HG03354 (cell line): ENCODE data around the gene PLGRKT.
"Not testable (repeated sequence)": the region's sequence is repeated elsewhere in the genome, so short reads cannot be mapped to it uniquely, and the experiment has no call there.

Source experiments
- ATAC-seq: cut with Tn5 transposase; IDR thresholded peaks from one replicate; pipeline ENCODE4 v1.9.1; 2021; ENCODE audit warnings: mild to moderate bottlenecking; ENCODE audit not compliant: unreplicated experiment, poor library complexity, severe bottlenecking

Gene PLGRKT

DNA sequence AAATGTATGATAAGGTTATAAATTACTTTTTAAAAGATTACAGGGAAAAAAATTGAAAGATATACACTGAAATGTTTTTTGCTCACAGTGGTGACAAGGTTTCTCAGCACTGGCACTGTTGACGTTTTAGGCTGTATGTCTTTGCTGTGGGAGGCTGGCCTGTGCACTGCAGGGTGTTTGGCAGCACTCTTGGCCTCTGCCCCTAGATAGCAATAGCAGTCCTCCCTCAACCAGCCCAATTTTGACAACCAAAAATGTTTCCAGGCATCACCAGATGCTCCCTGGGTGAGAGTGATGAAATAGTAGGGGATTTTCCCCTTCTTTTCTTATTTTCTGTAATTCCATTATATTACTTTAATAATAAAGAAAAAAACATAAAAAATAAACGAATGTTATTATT, 15.9 kb upstream of the PLGRKT start:
- ATAC-seq, result no peak

DNA sequence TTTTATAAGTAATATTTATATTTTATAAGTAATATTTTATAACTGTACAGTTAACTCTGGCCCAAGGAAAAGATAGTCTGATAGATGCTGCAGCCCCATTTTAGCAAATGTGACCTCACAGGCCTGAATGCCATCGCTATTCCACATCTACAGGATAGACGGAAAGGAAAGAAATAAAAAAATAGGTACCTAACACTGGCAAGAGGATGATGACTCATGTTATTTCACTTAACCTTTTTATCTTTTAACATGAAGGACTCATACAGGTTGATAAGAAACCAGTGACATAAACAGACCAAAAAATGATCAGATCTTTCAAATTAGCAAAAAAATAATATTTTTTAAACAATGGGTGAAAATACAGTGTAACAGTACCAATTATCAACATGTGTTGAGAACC, 15.3 kb upstream of the PLGRKT start:
- ATAC-seq, result no peak

DNA sequence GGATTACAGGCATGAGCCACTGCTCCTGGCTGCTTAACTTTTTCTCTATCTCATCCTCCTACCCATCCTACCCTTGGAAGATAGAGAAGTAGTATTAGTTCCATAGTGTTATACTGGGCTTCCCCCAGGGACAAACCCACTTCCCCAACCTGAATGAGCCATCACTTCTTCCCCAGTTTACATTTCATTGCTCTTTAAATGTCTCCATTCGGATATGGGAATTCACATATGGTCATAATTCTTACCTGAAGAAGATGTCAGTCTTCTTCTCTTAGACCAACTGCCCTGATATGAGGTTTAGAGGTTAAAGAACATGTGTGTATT, 14.5 kb upstream of the PLGRKT start:
- ATAC-seq, result no peak

DNA sequence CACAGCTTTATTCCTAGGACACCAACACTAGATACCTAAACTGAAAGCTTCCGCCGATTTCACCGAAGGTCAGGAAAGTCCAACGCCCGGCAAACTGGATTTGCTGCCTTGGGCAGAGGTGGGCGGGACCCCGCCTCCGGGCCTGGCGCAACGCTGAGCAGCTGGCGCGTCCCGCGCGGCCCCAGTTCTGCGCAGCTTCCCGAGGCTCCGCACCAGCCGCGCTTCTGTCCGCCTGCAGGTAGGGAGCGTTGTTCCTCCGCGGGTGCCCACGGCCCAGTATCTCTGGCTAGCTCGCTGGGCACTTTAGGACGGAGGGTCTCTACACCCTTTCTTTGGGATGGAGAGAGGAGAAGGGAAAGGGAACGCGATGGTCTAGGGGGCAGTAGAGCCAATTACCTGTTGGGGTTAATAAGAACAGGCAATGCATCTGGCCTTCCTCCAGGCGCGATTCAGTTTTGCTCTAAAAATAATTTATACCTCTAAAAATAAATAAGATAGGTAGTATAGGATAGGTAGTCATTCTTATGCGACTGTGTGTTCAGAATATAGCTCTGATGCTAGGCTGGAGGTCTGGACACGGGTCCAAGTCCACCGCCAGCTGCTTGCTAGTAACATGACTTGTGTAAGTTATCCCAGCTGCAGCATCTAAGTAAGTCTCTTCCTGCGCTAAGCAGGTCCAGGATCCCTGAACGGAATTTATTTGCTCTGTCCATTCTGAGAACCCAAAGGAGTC, 12.8 kb upstream of the PLGRKT start, which contains the start of gene CD274:
Gene CD274 (plus strand): TSS at position 184 of the 733 bp plus-strand sequence. CDS start 5,572 bp downstream, outside the sequence.
- peak; percentile 64 for ATAC-seq

DNA sequence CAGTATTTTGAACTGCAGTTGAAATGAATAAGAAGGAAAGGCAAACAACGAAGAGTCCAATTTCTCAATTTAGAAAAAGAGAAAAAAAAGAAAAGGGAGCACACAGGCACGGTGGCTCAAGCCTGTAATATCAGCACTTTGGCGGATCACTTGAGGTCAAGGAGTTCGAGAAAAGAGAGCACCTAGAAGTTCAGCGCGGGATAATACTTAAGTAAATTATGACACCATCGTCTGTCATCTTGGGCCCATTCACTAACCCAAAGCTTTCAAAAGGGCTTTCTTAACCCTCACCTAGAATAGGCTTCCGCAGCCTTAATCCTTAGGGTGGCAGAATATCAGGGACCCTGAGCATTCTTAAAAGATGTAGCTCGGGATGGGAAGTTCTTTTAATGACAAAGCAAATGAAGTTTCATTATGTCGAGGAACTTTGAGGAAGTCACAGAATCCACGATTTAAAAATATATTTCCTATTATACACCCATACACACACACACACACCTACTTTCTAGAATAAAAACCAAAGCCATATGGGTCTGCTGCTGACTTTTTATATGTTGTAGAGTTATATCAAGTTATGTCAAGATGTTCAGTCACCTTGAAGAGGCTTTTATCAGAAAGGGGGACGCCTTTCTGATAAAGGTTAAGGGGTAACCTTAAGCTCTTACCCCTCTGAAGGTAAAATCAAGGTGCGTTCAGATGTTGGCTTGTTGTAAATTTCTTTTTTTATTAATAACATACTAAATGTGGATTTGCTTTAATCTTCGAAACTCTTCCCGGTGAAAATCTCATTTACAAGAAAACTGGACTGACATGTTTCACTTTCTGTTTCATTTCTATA, 12.0 kb upstream of the PLGRKT start:
- ATAC-seq, result no peak

DNA sequence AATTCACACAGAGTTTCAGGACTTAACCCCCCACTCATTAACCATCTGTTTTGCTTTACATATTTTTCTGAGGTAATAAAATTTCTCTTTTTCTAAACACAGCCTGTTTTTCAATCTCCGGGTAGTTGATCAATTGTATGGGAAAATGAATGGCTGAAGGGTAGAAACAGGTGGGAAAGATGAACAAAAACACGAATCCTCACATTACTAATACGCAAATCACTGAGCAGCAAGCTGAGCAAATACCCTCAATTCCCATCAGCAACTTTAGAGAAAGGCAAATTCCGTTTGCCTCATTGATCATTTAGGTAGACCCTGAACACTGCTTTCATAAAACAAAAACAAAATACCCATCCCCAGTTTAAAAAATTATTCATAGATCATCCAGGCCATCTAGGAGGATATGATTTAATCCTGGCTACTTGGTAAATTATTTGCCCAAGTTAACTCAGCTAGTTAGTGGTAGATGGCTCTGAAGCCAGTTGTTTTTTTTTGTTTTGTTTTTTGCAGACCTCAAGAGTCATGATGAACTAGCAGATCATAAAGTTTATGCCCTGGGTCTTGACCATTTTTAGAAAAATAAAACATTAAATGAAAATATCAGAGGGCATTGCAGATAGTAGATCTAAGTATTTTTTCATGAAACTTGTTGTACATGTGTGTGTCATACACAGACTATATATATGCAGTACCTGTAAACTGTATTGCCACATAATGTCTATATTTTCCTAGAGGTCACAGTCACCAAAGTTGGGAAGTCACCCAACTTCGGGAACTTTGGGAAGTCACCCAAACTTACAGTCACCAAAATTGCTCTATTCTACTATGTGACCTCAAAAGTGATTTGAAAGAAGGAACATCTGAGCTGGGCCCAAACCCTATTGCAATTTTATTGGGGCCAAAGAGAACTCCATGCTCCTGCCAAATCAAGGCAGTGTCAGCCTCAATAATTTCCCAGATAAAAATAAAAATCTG, 11.0 kb upstream of the PLGRKT start:
- no peak for ATAC-seq

DNA sequence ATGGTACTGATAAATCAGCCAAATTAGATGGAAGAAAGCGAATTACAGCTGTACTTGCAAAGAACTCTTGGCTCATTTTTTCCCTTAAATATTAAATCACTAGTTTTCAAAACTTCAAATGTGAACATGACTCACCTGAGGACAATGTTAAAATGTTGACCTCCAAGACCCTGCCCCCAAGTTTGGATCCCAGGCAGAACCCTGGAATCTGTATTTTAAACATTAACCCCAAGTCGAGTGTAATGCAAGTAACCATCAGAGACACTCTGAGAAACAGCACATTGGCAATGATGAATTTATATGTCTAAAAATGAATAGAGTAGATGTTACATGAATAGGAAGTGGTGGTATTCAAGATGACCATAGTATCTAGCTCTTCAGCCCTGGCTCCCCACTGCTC, 10.3 kb upstream of the PLGRKT start:
- ATAC-seq, result no peak

DNA sequence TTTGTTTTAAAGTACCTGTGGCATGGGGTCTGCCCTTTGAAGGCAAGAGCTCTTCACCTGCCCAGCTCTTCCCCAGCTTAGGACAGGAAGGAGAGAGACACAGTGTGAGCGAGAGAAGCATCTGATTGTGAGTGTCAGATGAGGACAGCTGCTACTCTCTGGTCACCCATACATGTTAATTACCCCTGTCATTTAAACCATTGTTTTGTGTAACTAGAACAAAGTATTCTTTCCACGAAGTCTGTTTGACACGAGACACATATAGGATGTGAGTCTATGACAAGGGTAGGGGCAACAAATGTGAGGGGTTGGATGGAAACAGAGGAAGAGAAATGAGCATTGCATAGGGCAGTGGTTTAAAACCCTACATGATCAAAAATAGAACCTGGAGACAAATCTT, 9.6 kb upstream of the PLGRKT start:
- no peak for ATAC-seq

DNA sequence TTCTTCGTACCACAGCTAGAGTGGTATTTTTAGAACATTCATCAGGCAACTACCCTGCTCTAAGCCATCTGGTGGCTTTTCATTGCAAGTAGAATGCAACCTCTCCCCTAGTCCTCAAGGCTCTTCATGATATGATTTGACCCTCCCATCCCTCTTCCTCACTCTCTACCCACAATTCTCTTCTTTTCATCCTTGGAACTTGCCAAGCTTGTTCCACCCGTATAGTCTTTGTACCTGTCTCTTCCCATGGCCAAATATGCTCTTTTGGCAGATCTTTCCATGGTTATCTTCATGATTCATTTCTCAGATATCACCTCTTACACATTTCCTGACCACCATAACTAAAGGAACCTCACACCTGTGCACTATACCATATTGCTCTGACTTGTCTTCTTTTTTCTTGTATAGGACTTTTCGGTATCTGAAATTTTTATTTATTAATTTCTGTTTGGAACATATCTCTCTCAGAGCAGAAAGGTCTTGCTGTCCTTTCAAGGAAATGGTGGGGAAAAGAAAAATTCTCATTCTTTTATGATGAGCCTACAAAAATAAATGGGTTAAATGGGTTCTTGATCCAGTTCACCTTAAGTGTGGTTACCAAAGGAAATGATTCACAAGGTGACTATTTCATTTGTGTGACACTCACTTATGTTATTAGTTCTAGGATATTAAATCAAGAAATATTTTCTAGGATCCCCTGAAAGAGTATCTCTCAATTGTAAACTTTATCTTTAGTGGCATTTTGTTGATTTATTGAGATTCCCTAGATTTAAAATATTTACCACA, 8.9 kb upstream of the PLGRKT start:
- no peak for ATAC-seq

DNA sequence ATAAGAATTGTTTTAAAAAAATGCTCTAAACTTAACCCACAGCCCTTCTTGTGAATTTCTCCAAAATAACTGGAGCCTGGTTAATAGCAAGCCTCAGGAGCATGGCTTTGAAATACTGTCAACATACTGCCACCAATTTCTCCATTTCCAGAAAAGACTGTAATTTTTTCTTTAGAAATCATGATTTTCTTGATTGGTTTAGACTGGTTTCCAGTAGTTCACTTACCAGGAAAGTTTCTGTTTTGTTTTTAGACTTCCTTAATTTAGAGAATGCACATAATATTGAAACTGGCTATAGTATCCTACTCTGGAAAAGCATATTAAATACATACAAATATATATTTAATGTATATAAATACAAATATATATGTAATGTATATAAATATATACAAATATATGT, 8.2 kb upstream of the PLGRKT start:
- no peak for ATAC-seq

DNA sequence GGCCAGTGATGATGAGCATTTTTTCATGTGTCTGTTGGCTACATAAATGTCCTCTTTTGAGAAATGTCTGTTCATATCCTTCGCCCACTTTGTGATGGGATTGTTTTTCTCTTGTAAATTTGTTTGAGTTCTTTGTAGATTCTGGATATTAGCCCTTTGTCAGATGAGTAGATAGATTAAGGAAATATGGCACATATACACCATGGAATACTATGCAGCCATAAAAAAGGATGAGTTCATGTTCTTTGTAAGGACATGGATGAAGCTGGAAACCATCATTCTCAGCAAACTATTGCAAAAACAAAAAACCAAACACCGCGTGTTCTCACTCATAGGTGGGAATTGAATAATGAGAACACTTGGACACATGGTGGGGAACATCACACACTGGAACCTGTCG, 7.4 kb upstream of the PLGRKT start:
- ATAC-seq, result not testable (repeated sequence)

DNA sequence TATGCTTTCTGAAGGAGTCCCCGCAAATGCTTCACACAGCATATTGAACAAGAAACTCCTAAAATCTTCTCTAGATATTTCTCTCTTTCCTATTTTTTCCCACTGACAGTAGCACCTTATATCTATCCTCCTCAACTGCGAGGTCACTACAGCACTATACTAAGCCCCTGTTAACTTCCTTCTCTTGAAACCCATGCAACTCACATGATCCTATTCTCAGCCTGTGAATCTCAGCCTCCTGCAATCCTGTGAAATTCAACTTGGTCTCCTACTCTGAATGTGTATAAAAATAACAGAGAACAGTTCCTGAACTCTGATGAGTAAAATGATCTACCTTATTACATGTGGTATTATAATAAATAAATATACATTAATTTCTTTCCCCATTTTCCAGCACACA, 6.1 kb upstream of the PLGRKT start:
- no peak for ATAC-seq

DNA sequence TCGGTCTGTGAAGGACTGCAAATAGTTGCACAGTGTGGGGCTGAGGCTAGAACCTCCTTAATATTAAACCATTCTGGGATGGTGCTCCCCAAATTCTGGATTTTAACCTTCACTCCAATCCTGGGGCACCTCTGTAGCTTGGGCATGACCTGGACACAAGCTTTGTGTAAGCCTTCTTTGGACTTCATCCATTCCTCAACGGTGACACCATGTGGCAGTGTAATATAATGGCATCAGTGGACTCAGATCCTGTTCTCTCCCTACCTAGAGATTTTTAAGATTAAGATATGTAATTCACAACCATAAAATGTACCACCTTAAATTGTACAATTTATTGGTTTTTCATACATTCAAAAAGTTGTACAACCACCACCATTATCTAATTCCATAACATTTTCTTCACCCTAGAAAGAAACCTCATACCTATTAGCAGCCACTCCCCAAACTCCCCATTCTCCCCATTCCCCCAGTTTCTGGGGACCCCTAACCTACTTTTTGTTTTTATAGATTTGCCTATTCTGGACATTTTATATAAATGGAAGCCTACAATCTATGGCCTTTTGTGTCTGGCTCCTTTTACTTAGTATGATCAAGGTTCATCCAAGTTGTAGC, 4.8 kb upstream of the PLGRKT start:
- no peak for ATAC-seq

DNA sequence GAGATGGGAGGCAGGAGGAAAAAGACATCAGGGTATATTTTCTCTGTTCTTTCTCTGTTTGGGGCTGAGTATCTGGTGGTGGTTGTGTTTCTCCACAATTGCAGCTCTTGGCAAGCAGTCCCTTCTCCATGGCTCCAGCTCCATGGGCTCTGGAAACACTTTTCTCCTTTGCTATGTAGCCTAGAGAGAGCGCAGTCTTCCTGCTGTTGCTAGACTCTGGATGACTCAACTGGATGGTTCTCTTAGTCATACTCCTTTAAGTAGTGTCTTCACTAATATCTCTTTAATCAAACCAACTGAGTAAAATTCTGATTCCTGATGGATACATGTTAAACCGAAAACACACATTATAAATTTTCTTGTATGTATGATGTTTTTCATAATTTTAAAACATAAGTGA, 3.3 kb upstream of the PLGRKT start:
- ATAC-seq, result no peak

DNA sequence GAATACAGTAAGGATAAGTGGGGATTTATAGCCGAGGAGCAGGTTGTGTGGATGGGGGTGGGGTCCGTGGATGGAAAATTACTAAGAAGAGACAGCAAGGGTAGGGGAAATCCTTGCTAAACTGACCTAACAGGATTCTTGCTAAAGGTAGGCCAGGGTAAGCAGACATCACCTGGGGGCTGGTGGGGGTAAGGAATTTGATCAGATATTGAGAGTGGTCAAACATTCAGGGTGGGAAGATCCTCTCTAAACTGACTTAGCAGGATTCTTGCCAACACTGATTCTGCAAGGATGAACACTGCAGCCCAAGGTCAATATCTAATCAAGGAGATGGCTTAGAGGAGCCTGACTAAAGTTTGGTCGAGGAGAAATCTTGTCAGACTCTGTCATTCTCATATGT, 2.7 kb upstream of the PLGRKT start:
- ATAC-seq, result no peak

DNA sequence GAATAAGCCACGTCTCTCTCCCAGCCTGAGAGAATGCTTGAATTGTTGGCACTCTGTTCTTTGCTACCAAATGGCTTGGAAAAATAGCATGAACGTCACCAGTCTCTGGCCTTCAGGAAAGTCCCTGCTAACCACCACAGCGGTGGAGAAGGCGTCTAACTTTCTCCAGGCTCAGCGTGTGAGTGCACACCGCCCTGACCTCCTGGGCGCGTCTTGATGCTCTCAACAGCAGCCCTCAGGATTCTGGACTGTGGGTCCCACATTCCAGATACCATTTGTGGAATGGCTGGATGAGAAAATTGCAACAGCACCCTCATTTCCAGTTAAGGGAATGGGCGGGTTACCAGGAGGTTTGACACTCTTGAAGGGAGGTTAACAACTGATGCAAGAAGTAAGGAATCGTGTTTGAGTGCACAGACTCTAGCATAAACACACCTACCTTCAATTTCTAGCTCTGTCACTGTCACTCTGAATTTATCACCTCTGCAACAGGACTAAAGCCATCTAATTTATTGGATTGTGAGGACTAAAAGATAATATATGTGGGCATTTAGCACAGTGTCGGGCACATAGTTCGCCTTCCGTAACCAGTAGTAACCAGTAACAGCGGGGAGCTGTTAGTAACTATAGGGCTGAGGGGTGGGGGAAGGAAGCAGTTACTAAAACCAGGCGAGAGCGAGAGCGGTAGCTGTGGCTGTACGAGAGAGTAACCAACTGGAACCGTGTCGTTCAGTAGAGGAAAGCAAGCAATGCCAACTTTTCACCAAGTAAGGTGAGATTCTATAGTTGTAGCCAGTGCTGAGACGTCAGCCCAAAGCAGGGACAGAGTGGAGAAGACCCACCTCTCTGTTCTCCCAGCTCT, 807 bp upstream of the PLGRKT start:
- peak; percentile 65 for ATAC-seq

DNA sequence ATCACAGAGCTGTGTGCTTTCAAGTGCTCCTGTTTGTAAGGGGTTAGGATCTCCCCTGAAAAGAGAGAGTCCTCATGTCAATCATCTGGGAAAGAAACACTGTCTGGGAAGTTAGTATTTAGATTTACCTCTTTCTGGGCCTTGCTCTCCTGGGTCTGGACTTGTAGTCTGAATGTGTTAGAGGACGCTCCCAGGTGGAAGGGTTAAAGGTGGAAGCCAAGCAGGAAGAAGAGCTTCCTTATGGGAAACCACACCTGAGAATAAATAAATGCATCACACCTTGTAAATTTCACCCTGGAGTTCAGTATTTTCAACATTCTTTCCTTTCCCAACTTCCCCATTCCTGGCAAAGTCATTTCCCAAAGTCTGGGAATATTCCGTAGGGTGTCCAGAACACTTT, 1.3 kb downstream of the PLGRKT start:
- ATAC-seq, result no peak

DNA sequence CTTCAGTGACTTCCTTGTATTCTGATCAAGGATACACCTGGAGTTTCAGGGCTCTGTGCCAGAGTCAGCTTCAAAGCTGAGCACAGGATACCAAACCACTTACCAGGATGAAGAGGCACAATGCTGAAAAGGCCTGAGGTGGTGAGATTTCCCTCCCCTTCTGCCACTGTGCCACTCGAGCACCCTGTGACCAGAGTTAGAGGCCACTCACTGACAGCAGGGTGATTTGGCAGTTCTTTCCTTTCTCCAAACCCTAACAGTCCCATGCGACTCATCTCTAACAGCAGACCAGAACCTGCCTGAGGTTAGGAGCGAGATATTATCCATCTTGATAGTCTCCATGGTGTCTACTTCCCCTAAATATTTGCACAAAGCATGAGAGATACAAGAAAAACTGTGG, 1.8 kb downstream of the PLGRKT start:
- ATAC-seq, result no peak
